ENCODE measurements around the gene MAP2K5. TPM values are rescaled to one million over a fixed set of nuclear protein-coding genes. Genes with fewer than 3 reads are reported as not detected.

MAP2K5 gene
- total and polyA plus RNA-seq, 4 donors = 3.8 to 6.4 (median 5.6) TPM

DNA sequence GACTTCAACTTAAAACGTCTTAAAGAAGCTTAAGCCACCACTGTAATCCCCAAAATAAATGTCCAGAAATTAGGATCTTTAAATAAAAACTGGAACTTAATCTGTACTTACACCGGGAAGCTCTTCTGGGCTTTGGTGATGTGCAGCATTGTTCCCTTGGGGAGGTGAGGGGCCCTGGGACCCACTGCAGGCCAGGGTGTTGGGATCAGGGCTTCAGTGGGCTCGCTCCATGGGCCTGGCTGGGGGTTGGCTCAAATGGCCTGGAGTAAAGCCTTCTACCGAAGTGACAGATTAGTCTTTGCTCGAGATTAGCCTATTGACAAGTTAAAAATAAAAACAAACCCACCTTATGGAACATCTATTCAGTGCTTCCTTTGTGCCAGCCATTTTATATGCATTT lies 303.5 kb downstream of the MAP2K5 start:
- H3K9me3 ChIP-seq (ENCODE audit: control insufficient read depth in 4 of 4, low read length in 3 of 4) = no peaks in the 10 kb centered on the region
- 89% methylated on average over 5 of the region's 5 CpGs for WGBS
- no peak overlapping the region for H3K4me3 ChIP-seq (ENCODE audit: low read depth in 1 of 3, low read length in 3 of 3)
- no peaks in the 10 kb centered on the region for H3K36me3 ChIP-seq (ENCODE audit: control insufficient read depth in 4 of 4, insufficient read depth in 3 of 4, low read depth in 1 of 4, low read length in 3 of 4)
- no peak for DNase-seq (ENCODE audit: low spot score)
- no peak overlapping the region for H3K9ac ChIP-seq (ENCODE audit: low read depth in 1 of 2, low read length in 2 of 2)
- no peak overlapping the region for H3K27ac ChIP-seq (ENCODE audit: low read depth in 1 of 2, low read length in 2 of 2)
- H3K27me3 ChIP-seq (ENCODE audit: control insufficient read depth in 4 of 4, insufficient read depth in 4 of 4, low read length in 3 of 4) = no peaks in the 10 kb centered on the region
- H3K4me1 ChIP-seq (ENCODE audit: control insufficient read depth in 4 of 4, insufficient read depth in 4 of 4, low read length in 3 of 4) = peaks cover 0 to 7% (median 3%) of the 10 kb centered on the region in 4 donors
- TF ChIP-seq YY1 (IDR thresholded peaks at IDR 0.05) (no peak), GABPA (IDR thresholded peaks at IDR 0.05 in 1 of 2, conservative IDR thresholded peaks at IDR 0.05 in 1 of 2) (no peak), NR2F2 (IDR thresholded peaks at IDR 0.05) (no peak), SP1 (IDR thresholded peaks at IDR 0.05) (no peak), EGR1 (IDR thresholded peaks at IDR 0.05; ENCODE audit: low read depth in 2 of 2) (no peak), RAD21 (IDR thresholded peaks at IDR 0.05) (no peak), HNF4A (conservative IDR thresholded peaks at IDR 0.05) (no peak), TAF1 (conservative IDR thresholded peaks at IDR 0.05) (no peak), JUND (IDR thresholded peaks at IDR 0.05) (no peak), FOXA1 (IDR thresholded peaks at IDR 0.05) (no peak), RXRA (IDR thresholded peaks at IDR 0.05) (no peak)
- TF ChIP-seq, protein P1, sequence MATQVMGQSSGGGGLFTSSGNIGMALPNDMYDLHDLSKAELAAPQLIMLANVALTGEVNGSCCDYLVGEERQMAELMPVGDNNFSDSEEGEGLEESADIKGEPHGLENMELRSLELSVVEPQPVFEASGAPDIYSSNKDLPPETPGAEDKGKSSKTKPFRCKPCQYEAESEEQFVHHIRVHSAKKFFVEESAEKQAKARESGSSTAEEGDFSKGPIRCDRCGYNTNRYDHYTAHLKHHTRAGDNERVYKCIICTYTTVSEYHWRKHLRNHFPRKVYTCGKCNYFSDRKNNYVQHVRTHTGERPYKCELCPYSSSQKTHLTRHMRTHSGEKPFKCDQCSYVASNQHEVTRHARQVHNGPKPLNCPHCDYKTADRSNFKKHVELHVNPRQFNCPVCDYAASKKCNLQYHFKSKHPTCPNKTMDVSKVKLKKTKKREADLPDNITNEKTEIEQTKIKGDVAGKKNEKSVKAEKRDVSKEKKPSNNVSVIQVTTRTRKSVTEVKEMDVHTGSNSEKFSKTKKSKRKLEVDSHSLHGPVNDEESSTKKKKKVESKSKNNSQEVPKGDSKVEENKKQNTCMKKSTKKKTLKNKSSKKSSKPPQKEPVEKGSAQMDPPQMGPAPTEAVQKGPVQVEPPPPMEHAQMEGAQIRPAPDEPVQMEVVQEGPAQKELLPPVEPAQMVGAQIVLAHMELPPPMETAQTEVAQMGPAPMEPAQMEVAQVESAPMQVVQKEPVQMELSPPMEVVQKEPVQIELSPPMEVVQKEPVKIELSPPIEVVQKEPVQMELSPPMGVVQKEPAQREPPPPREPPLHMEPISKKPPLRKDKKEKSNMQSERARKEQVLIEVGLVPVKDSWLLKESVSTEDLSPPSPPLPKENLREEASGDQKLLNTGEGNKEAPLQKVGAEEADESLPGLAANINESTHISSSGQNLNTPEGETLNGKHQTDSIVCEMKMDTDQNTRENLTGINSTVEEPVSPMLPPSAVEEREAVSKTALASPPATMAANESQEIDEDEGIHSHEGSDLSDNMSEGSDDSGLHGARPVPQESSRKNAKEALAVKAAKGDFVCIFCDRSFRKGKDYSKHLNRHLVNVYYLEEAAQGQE (IDR thresholded peaks at IDR 0.05) = no peak
- TF ChIP-seq, protein P2, sequence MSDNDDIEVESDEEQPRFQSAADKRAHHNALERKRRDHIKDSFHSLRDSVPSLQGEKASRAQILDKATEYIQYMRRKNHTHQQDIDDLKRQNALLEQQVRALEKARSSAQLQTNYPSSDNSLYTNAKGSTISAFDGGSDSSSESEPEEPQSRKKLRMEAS (IDR thresholded peaks at IDR 0.05) = no peak
- TF ChIP-seq, protein P3, sequence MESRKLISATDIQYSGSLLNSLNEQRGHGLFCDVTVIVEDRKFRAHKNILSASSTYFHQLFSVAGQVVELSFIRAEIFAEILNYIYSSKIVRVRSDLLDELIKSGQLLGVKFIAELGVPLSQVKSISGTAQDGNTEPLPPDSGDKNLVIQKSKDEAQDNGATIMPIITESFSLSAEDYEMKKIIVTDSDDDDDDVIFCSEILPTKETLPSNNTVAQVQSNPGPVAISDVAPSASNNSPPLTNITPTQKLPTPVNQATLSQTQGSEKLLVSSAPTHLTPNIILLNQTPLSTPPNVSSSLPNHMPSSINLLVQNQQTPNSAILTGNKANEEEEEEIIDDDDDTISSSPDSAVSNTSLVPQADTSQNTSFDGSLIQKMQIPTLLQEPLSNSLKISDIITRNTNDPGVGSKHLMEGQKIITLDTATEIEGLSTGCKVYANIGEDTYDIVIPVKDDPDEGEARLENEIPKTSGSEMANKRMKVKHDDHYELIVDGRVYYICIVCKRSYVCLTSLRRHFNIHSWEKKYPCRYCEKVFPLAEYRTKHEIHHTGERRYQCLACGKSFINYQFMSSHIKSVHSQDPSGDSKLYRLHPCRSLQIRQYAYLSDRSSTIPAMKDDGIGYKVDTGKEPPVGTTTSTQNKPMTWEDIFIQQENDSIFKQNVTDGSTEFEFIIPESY (IDR thresholded peaks at IDR 0.05) = no peak
- TF ChIP-seq, protein P4, sequence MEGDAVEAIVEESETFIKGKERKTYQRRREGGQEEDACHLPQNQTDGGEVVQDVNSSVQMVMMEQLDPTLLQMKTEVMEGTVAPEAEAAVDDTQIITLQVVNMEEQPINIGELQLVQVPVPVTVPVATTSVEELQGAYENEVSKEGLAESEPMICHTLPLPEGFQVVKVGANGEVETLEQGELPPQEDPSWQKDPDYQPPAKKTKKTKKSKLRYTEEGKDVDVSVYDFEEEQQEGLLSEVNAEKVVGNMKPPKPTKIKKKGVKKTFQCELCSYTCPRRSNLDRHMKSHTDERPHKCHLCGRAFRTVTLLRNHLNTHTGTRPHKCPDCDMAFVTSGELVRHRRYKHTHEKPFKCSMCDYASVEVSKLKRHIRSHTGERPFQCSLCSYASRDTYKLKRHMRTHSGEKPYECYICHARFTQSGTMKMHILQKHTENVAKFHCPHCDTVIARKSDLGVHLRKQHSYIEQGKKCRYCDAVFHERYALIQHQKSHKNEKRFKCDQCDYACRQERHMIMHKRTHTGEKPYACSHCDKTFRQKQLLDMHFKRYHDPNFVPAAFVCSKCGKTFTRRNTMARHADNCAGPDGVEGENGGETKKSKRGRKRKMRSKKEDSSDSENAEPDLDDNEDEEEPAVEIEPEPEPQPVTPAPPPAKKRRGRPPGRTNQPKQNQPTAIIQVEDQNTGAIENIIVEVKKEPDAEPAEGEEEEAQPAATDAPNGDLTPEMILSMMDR (IDR thresholded peaks at IDR 0.05; ENCODE audit: low read depth, low read length, missing input control) = no peak

DNA sequence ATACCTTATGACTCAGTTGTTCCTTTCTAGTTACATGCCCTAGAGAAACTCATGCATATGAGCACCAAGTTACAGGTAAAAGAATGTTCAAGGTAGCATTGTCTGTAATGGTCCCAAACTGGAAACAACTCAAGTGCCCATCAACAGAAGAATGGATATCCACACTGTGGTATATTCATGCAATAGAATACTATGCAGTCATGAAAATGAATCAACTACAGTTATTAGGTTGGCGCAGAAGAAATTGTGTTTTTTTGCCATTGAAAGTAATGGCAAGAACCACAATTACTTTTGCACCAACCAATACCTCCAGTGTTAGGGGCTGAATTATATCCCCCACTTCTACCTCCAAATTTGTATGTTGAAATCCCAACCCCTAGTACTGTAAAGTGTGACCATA lies 307.0 kb downstream of the MAP2K5 start:
- Histone ChIP-seq H3K27ac (ENCODE audit: low read depth in 1 of 2, low read length in 2 of 2) (no peak overlapping the region), H3K4me1 (ENCODE audit: control insufficient read depth in 4 of 4, insufficient read depth in 4 of 4, low read length in 3 of 4) (no peaks in the 10 kb centered on the region), H3K9ac (ENCODE audit: low read depth in 1 of 2, low read length in 2 of 2) (no peak overlapping the region), H3K27me3 (ENCODE audit: control insufficient read depth in 4 of 4, insufficient read depth in 4 of 4, low read length in 3 of 4) (no peaks in the 10 kb centered on the region), H3K36me3 (ENCODE audit: control insufficient read depth in 4 of 4, insufficient read depth in 3 of 4, low read depth in 1 of 4, low read length in 3 of 4) (no peaks in the 10 kb centered on the region), H3K9me3 (ENCODE audit: control insufficient read depth in 4 of 4, low read length in 3 of 4) (no peaks in the 10 kb centered on the region), H3K4me3 (ENCODE audit: low read depth in 1 of 3, low read length in 3 of 3) (no peak overlapping the region)
- DNase-seq (ENCODE audit: low spot score) = no peak
- WGBS = 99% methylated on average over 1 of the region's 1 CpG
- TF ChIP-seq, protein P3 (IDR thresholded peaks at IDR 0.05) = no peak
- no peak for TF ChIP-seq HNF4G (IDR thresholded peaks at IDR 0.05)
- no peak for TF ChIP-seq TAF1 (conservative IDR thresholded peaks at IDR 0.05)
- no peak for TF ChIP-seq NR2F2 (IDR thresholded peaks at IDR 0.05)
- no peak for TF ChIP-seq YY1 (IDR thresholded peaks at IDR 0.05)
- TF ChIP-seq, protein P1 (IDR thresholded peaks at IDR 0.05) = no peak
- TF ChIP-seq, protein P4 (IDR thresholded peaks at IDR 0.05; ENCODE audit: low read depth, low read length, missing input control) = no peak
- TF ChIP-seq FOXA2 (IDR thresholded peaks at IDR 0.05) = no peak

Measured in liver (tissue), 9 donors.